GM12878 (cell line): ENCODE results near the gene CCDC127. TPM values are rescaled to one million over a fixed set of nuclear protein-coding genes. Genes with fewer than 3 reads are reported as not detected.

ENCODE experiments used
- ATAC-seq: fragments of 200-7000 bp; cut with Tn5 transposase; 3 replicates; pipeline ENCODE4 v1.9.1; 2020; ENCODE audit warnings: mild to moderate bottlenecking, moderate library complexity
- BruUV-seq: library from RNA; stranded (reverse); fragments of 400-500 nt; replicated peaks from 2 replicates; lab custom pipeline; 2021; lab: Mats Ljungman, UMichigan
- CTCF ChIA-PET: fragments of 300-600 bp; sonication (Branson Sonifier 250); formaldehyde crosslinking; extraction: SDS; loops from one replicate; lab custom pipeline; 2021; ENCODE audit warnings: inconsistent platforms; lab: Yijun Ruan, JAX
- POLR2A ChIA-PET: fragments of 350-600 bp; formaldehyde crosslinking; extraction: SDS; loops from one replicate; lab custom pipeline; 2021; ENCODE audit warnings: inconsistent platforms; lab: Charles Lee
- RAD21 ChIA-PET: fragments of 300-600 bp; sonication (Branson Sonifier 250); formaldehyde crosslinking; loops from one replicate; lab custom pipeline; 2023; ENCODE audit warnings: antibody characterized with exemption; ENCODE audit not compliant: unreplicated experiment; lab: Charles Lee
- SMC1A ChIA-PET: fragments of 300-600 bp; sonication (Branson Sonifier 250); formaldehyde crosslinking; loops from one replicate; lab custom pipeline; 2023; ENCODE audit not compliant: unreplicated experiment, uncharacterized antibody; lab: Charles Lee
- DNase-seq: peaks from one replicate; pipeline ENCODE4 v3.0.0-alpha.2; 2011; ENCODE audit warnings: low read depth, low spot score
- FAIRE-seq: peaks from 3 replicates; lab custom pipeline; 2011; peaks lifted over from hg19 to GRCh38; lab: Jason Lieb, UNC
- H2AFZ ChIP-seq: 2 replicates; pipeline ENCODE4 v1.6.0; 2011; ENCODE audit warnings: low read depth, low read length, control low read depth; ENCODE audit not compliant: control insufficient read depth
- H3K27ac ChIP-seq: 2 replicates; pipeline ENCODE4 v1.5.1; 2011; ENCODE audit warnings: control low read depth; ENCODE audit not compliant: control insufficient read depth, insufficient read depth
- H3K27me3 ChIP-seq, 2 experiments: replicated peaks in 1 of 2; 2 replicates each; pipeline versions ENCODE4 v1.6.0 to v1.6.1; 2011; ENCODE audit warnings: low read length in 1 of 2; ENCODE audit not compliant: control insufficient read depth in 2 of 2, insufficient read depth in 2 of 2
- H3K36me3 ChIP-seq, 2 experiments: 2 replicates each; pipeline ENCODE4 v1.5.1; 2011; ENCODE audit warnings: low read length in 1 of 2; ENCODE audit not compliant: control insufficient read depth in 2 of 2, insufficient read depth in 2 of 2
- H3K4me1 ChIP-seq: 2 replicates; pipeline ENCODE4 v1.6.1; 2011; ENCODE audit warnings: mild to moderate bottlenecking, low read length, moderate library complexity, mixed read lengths; ENCODE audit not compliant: control insufficient read depth, insufficient read depth
- H3K4me2 ChIP-seq: 2 replicates; pipeline ENCODE4 v1.6.0; 2011; ENCODE audit warnings: control low read depth; ENCODE audit not compliant: control insufficient read depth, insufficient read depth
- H3K4me3 ChIP-seq: fragments of 200-600 bp; sonication (generic); 2 replicates; pipeline ENCODE4 v1.5.1; 2016
- H3K79me2 ChIP-seq: 2 replicates; pipeline ENCODE4 v1.6.0; 2011; ENCODE audit warnings: low read length; ENCODE audit not compliant: control insufficient read depth, insufficient read depth
- H3K9ac ChIP-seq: 2 replicates; pipeline ENCODE4 v1.8.0; 2011; ENCODE audit warnings: low read length, control low read depth, mixed read lengths; ENCODE audit not compliant: control insufficient read depth, insufficient read depth
- H3K9me3 ChIP-seq: replicated peaks from 3 replicates; pipeline ENCODE4 v1.5.1; 2011; ENCODE audit warnings: mild to moderate bottlenecking, low read length; ENCODE audit not compliant: control insufficient read depth, insufficient read depth
- H4K20me1 ChIP-seq: 2 replicates; pipeline ENCODE4 v1.6.0; 2011; ENCODE audit not compliant: control insufficient read depth, insufficient read depth
- CHD4 ChIP-seq: fragments of 200-600 bp; sonication (generic); IDR thresholded peaks from 2 replicates; pipeline ENCODE4 v1.6.1; 2016; ENCODE audit warnings: mild to moderate bottlenecking
- CREM ChIP-seq: IDR thresholded peaks from 2 replicates; pipeline ENCODE4 v1.6.1; 2014; ENCODE audit warnings: antibody characterized with exemption, low read depth
- FOS ChIP-seq: IDR thresholded peaks from 3 replicates; pipeline ENCODE4 v1.6.1; 2011; ENCODE audit warnings: borderline replicate concordance; ENCODE audit not compliant: insufficient read length; ENCODE audit errors: extremely low read depth
- IKZF1 ChIP-seq: fragments of 450-650 bp; conservative IDR thresholded peaks from 2 replicates; pipeline ENCODE4 v1.6.1; 2017; ENCODE audit warnings: antibody characterized with exemption, mild to moderate bottlenecking
- KLF5 ChIP-seq: fragments of 450-650 bp; IDR thresholded peaks from 2 replicates; pipeline ENCODE4 v1.6.1; 2014; ENCODE audit warnings: mild to moderate bottlenecking; ENCODE audit not compliant: partially characterized antibody
- MEF2A ChIP-seq: IDR thresholded peaks from 2 replicates; pipeline ENCODE4 v1.6.1; 2011; ENCODE audit warnings: low read depth, mild to moderate bottlenecking, low read length, moderate library complexity; ENCODE audit not compliant: insufficient read depth
- MYB ChIP-seq: fragments of 150-350 bp; IDR thresholded peaks from 2 replicates; pipeline ENCODE4 v1.6.1; 2014; ENCODE audit warnings: mild to moderate bottlenecking, low read depth, low read length, borderline replicate concordance
- RUNX3 ChIP-seq: IDR thresholded peaks from 2 replicates; pipeline ENCODE4 v1.6.1; 2012; ENCODE audit warnings: low read length, inconsistent platforms
- SMAD5 ChIP-seq: IDR thresholded peaks from 2 replicates; pipeline ENCODE4 v1.6.1; 2016; ENCODE audit warnings: antibody characterized with exemption, low read depth
- SUZ12 ChIP-seq: fragments of 200-600 bp; sonication (generic); IDR thresholded peaks from one replicate; pipeline ENCODE4 v1.6.1; 2018; ENCODE audit warnings: antibody characterized with exemption, mild to moderate bottlenecking; ENCODE audit not compliant: unreplicated experiment
- WGBS: methylation state at CpG from one replicate; pipeline ENCODE4 v1.1.6; 2016; ENCODE audit warnings: low lambda C conversion rate; ENCODE audit not compliant: insufficient replicate concordance, insufficient coverage; ENCODE audit errors: missing lambda C conversion rate; 5-methylcytosine and 5-hydroxymethylcytosine counted together
- in situ Hi-C: fragments of 300-500 bp; cut with MboI; formaldehyde crosslinking; loops from 9 replicates; pipeline ENCODE4 v1.14.3; 2018; ENCODE audit warnings: mixed read lengths
- intact Hi-C: fragments of 100-400 bp; cut with micrococcal nuclease; formaldehyde crosslinking; loops from one replicate; pipeline ENCODE4 v1.14.2; 2022; ENCODE audit not compliant: unreplicated experiment
- polyA plus RNA-seq, 11 experiments: library from polyadenylated mRNA; depleted of rRNA in 4 of 11; unstranded in 6 of 11; stranded (reverse) in 5 of 11; fragments of >200 nt; fragmentation: Nextera tagmentation in 4 of 11; fragmentation: Illumina TruSeq in 1 of 11; extraction: Ambion mirVana in 4 of 11; extraction: Trizol in 1 of 11; gene quantifications; 1 replicate in 1 of 11; 2 replicates in 10 of 11; pipeline versions ENCODE4 v1.2.1 to v1.2.3, GENCODE V29; 2011 to 2016; ENCODE audit warnings: inconsistent platforms in 2 of 11, missing spikeins in 2 of 11, low read depth in 1 of 11
- total RNA-seq, 4 experiments: library from RNA; depleted of rRNA in 3 of 4; stranded (reverse); fragments of >200 nt in 3 of 4; fragmentation: Illumina TruSeq in 1 of 4; extraction: Trizol in 1 of 4; gene quantifications; 2 replicates each; pipeline versions ENCODE4 v1.2.1 to v1.2.3, GENCODE V29; 2013 to 2021
- TF ChIP-seq, protein P1 (sequence below): fragments of 450-650 bp; formaldehyde crosslinking; IDR thresholded peaks from 2 replicates; pipeline ENCODE4 v1.5.0; 2022; ENCODE audit warnings: mild to moderate bottlenecking, missing genetic modification characterization

The CCDC127 gene
- total and polyA plus RNA-seq, 10 of the 15 experiments (the other 5 are each of a cell fraction or from before 2014, with no cell fraction given), result 1.9 to 6.9 (median 2.9) TPM

DNA sequence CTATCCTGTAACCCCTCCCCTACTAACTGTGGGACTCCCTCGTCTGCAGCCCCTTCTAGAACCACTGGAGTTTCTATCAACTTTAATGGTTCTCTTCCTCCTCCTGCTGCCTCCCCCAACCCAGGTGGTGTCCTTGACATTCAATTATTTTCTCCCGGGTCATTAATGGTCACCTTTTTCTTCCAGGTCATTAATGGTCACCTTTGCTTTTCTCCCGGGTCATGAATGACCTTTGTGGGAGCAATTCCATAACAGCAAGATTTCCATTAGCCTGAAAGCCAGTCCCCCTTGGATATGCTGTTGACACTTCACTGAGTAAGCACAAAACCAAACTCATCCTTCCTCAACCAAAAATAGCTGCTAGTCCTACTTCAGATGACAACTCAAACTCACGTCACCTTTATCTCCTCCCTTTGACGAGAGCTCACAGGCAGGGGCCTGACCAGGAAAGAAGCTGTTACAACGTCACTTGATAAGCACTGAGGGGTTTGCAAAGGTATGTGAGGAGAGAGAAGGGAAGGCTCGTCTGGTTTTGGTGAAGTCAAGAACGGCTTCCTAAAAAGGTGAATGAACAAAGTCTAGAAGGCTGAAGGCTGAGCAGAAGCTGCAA, 10.9 kb downstream of the CCDC127 start (continued):
- no peak for TF ChIP-seq MYB

DNA sequence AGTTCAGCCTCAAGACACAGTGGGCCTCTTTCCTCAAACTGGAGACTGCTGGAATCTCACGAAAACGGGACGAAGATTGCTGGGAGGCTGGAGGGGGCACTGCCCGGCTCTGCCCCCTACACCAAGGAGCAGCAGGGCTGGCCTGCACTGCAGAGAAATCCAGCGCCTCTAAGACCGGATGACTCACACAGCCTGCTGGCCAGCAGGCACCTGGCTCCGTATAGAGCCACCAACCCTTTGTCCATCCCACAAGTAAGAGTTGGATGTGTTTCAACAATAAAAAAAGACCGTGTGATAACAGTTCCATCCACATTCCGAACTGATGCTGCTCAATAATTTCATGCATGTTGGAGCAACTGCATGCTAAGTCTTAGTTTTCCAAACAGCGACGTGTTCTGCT, 11.5 kb downstream of the CCDC127 start:
- Histone ChIP-seq H3K4me1 (no peaks in the 10 kb centered on the region), H3K79me2 (peaks cover 6% of the 10 kb centered on the region), H3K9ac (no peak overlapping the region), H3K9me3 (no peaks in the 10 kb centered on the region), H3K4me2 (no peak overlapping the region), H4K20me1 (peaks cover 3% of the 10 kb centered on the region; the same call in 1 of the 2 replicates), H3K27me3 (no peaks in the 10 kb centered on the region), H3K4me3 (no peak overlapping the region), H2AFZ (no peak overlapping the region), H3K36me3 (peaks cover 6 to 8% of the 10 kb centered on the region in 2 experiments; a peak in 3 of 4 replicates), H3K27ac (no peak overlapping the region)
- TF ChIP-seq IKZF1, result no peak
- POLR2A ChIA-PET, result no interaction called here
- in situ Hi-C loops, result no loop called here
- SMC1A ChIA-PET, result no interaction called here
- ATAC-seq (no peak), DNase-seq (no peak), FAIRE-seq (no peak)
- CTCF ChIA-PET, result interaction anchor here (1.2 kb wide), 1 partner anchor 18 kb away, joined by 3 read pairs; no protein-coding TSS in a partner anchor
- WGBS, result 95% methylated on average over 11 of the region's 11 CpGs
- intact Hi-C loops, result no loop called here
- RAD21 ChIA-PET, result no interaction called here
- BruUV-seq, result no TSS peak

DNA sequence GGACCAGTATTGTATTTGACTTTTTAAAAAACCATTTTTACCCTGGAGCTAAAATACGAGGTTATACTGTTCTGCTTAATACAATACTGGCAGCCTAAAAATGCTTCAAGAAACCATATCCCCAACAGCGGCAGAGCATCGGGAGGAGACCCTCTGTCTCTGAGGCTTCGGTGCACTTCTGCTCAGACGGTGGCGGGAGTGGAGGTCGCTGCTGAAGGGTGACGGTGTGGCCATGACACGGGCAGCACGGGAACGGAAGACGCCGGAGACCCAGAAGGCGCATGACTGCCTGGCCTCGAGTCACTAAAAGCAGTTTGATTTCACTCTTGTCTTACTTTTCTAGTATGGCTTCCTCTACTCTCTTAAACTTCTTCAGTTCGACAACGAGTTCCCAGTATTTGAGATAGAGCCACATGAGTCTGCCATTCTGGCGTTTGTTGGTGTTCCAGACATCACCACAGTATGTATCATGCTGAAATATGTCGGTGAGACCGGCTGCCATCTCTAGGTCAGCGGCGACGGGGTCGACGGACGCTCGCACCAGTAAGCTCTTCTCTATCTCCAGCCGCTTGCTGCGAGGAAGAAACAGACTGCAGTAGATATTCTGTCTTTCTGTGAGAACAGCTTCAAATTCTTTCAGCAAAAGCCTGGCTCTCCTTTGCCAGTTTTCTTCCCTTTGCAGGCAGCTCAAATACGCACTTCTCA, 12.8 kb downstream of the CCDC127 start:
- Histone ChIP-seq H3K9me3 (no peaks in the 10 kb centered on the region), H2AFZ (no peak overlapping the region), H3K27me3 (no peaks in the 10 kb centered on the region), H3K4me3 (no peak overlapping the region), H3K9ac (no peak overlapping the region), H3K36me3 (peaks cover 6 to 8% of the 10 kb centered on the region in 2 experiments; a peak in 3 of 4 replicates), H3K4me1 (no peaks in the 10 kb centered on the region), H3K79me2 (peaks cover 3% of the 10 kb centered on the region), H3K4me2 (no peak overlapping the region), H3K27ac (no peak overlapping the region), H4K20me1 (peaks cover 3% of the 10 kb centered on the region; the same call in 1 of the 2 replicates)
- ChIA-PET POLR2A (no interaction called here), SMC1A (interaction anchor here (0.7 to 1.4 kb wide), 2 partner anchors 13 to 70 kb away, joined by 3 read pairs; partner anchors contain the start of genes CCDC127 and SDHA), CTCF (interaction anchor here (1.7 kb wide), 1 partner anchor 17 kb away, joined by 4 read pairs; no protein-coding TSS in a partner anchor), RAD21 (no interaction called here)
- no peak for ATAC-seq
- in situ Hi-C loops, result no loop called here
- BruUV-seq, result TSS peak; percentile 46
- 98% methylated on average over 30 of the region's 30 CpGs for WGBS
- no peak for DNase-seq
- intact Hi-C loops, result no loop called here
- no peak for FAIRE-seq
- TF ChIP-seq RUNX3 (no peak), MEF2A (no peak), CHD4 (no peak), SUZ12 (no peak), KLF5 (no peak), FOS (no peak), SMAD5 (no peak), CREM (no peak)
- TF ChIP-seq, protein P1, sequence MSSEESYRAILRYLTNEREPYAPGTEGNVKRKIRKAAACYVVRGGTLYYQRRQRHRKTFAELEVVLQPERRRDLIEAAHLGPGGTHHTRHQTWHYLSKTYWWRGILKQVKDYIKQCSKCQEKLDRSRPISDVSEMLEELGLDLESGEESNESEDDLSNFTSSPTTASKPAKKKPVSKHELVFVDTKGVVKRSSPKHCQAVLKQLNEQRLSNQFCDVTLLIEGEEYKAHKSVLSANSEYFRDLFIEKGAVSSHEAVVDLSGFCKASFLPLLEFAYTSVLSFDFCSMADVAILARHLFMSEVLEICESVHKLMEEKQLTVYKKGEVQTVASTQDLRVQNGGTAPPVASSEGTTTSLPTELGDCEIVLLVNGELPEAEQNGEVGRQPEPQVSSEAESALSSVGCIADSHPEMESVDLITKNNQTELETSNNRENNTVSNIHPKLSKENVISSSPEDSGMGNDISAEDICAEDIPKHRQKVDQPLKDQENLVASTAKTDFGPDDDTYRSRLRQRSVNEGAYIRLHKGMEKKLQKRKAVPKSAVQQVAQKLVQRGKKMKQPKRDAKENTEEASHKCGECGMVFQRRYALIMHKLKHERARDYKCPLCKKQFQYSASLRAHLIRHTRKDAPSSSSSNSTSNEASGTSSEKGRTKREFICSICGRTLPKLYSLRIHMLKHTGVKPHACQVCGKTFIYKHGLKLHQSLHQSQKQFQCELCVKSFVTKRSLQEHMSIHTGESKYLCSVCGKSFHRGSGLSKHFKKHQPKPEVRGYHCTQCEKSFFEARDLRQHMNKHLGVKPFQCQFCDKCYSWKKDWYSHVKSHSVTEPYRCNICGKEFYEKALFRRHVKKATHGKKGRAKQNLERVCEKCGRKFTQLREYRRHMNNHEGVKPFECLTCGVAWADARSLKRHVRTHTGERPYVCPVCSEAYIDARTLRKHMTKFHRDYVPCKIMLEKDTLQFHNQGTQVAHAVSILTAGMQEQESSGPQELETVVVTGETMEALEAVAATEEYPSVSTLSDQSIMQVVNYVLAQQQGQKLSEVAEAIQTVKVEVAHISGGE, result no peak
